NCI-H1436 treated with DMSO at 0.1 percent for 48 hours (cell line): ENCODE measurements around the gene TGOLN2.
"Not testable (repeated sequence)": the region's sequence is repeated elsewhere in the genome, so short reads cannot be mapped to it uniquely, and the experiment has no call there.

Experiments used
- DNase-seq: peaks from one replicate; lab custom pipeline; 2025; lab: John Stamatoyannopoulos, UW

The TGOLN2 gene

GRCh38 chr2:85340034-85340892 is 12.5 kb upstream of the TGOLN2 start:
- DNase-seq = no peak

GRCh38 chr2:85334928-85335327 is 7.1 kb upstream of the TGOLN2 start:
- DNase-seq = no peak

GRCh38 chr2:85333877-85334276 is 6.1 kb upstream of the TGOLN2 start:
- not testable (repeated sequence) for DNase-seq

GRCh38 chr2:85330839-85331636 is 3.2 kb upstream of the TGOLN2 start:
- no peak for DNase-seq

- DNase-seq = not testable (repeated sequence)
These were observed 1.9 kb upstream of the TGOLN2 start for GRCh38 chr2:85329701-85330100.

- no peak for DNase-seq
These were observed 1.4 kb upstream of the TGOLN2 start for GRCh38 chr2:85329181-85329651.

GRCh38 chr2:85327160-85327821 is 498 bp downstream of the TGOLN2 start:
- no peak for DNase-seq

GRCh38 chr2:85326406-85327159 is 1.2 kb downstream of the TGOLN2 start:
- no peak for DNase-seq

GRCh38 chr2:85325466-85325811 is 2.4 kb downstream of the TGOLN2 start:
- DNase-seq = no peak

- DNase-seq = no peak
These were observed 2.9 kb downstream of the TGOLN2 start for GRCh38 chr2:85324639-85325465.

- DNase-seq = not testable (repeated sequence)
These were observed 3.8 kb downstream of the TGOLN2 start for GRCh38 chr2:85323988-85324367.

GRCh38 chr2:85323351-85323987 is 4.3 kb downstream of the TGOLN2 start:
- DNase-seq = no peak

- no peak for DNase-seq
These were observed 8.0 kb downstream of the TGOLN2 start for GRCh38 chr2:85319796-85320195.

- DNase-seq = no peak
These were observed 9.3 kb downstream of the TGOLN2 start for GRCh38 chr2:85318222-85319074.

- DNase-seq = not testable (repeated sequence)
These were observed 11.9 kb downstream of the TGOLN2 start for GRCh38 chr2:85315921-85316320.

GRCh38 chr2:85314884-85315242 is 12.9 kb downstream of the TGOLN2 start:
- no peak for DNase-seq

- no peak for DNase-seq
These were observed 15.4 kb downstream of the TGOLN2 start for GRCh38 chr2:85312404-85312803.

GRCh38 chr2:85310330-85310729 is 17.5 kb downstream of the TGOLN2 start:
- no peak for DNase-seq

GRCh38 chr2:85309699-85310321 is 18.0 kb downstream of the TGOLN2 start:
- DNase-seq = no peak
